ENCODE measurements around the gene SCAMP1.

GRCh38 chr5:78355561-78355960 lies 4.9 kb upstream of the SCAMP1 start:
- no peak for TF ChIP-seq ZNF148 (tag by site-specific recombination; IDR thresholded peaks at IDR 0.05; ENCODE audit: borderline replicate concordance)
- TF ChIP-seq ZNF18 (tag by site-specific recombination; IDR thresholded peaks at IDR 0.05): no peak
- no peak for TF ChIP-seq ZBTB7A (tag by site-specific recombination; IDR thresholded peaks at IDR 0.05; ENCODE audit: low read depth)
- no peak for TF ChIP-seq ZNF501 (tag by site-specific recombination; IDR thresholded peaks at IDR 0.05)
- no peak for TF ChIP-seq CTCF (tag by site-specific recombination; IDR thresholded peaks at IDR 0.05)
- TF ChIP-seq BCL11A (tag by site-specific recombination; IDR thresholded peaks at IDR 0.05; ENCODE audit: low read depth): no peak
- TF ChIP-seq ZNF510 (tag by site-specific recombination; IDR thresholded peaks at IDR 0.05; ENCODE audit: insufficient replicate concordance): no peak
- no peak for TF ChIP-seq PATZ1 (tag by site-specific recombination; IDR thresholded peaks at IDR 0.05)
- no peak for TF ChIP-seq ZNF19 (tag by site-specific recombination; IDR thresholded peaks at IDR 0.05; ENCODE audit: low read depth)
- no peak for TF ChIP-seq PRDM4 (tag by site-specific recombination; IDR thresholded peaks at IDR 0.05)
- no peak for TF ChIP-seq ZSCAN18 (tag by site-specific recombination; IDR thresholded peaks at IDR 0.05)
